K562 (cell line): ENCODE results near the gene SFI1. TPM values are rescaled to one million over a fixed set of nuclear protein-coding genes. Genes with fewer than 3 reads are reported as not detected.

Experiments used
- ATAC-seq: fragments of 200-7000 bp; cut with Tn5 transposase; 3 replicates; pipeline ENCODE4 v1.9.1; 2020; ENCODE audit warnings: moderate library complexity
- BruUV-seq: library from RNA; stranded (reverse); fragments of 400-500 nt; replicated peaks from 2 replicates; lab custom pipeline; 2021; lab: Mats Ljungman, UMichigan
- CTCF ChIA-PET: fragments of 300-600 bp; formaldehyde crosslinking; extraction: SDS; loops from one replicate; lab custom pipeline; 2021; ENCODE audit warnings: low intra/inter-chr PET ratio; lab: Yijun Ruan, JAX
- POLR2A ChIA-PET: fragments of 300-600, 350-650 bp; sonication (Branson Sonifier 250); formaldehyde crosslinking; extraction: SDS; loops from one replicate; lab custom pipeline; 2021; ENCODE audit warnings: antibody characterized with exemption, inconsistent platforms; lab: Yijun Ruan, JAX
- DNase-seq, 4 experiments: peaks; one replicate each; pipeline versions ENCODE4 v3.0.0 to v3.0.0-alpha.2; 2011 to 2018; ENCODE audit warnings: low spot score in 3 of 4, mixed read lengths in 3 of 4; ENCODE audit errors: extremely low read depth in 1 of 4
- FAIRE-seq: peaks from 2 replicates; lab custom pipeline; 2011; peaks lifted over from hg19 to GRCh38; lab: Jason Lieb, UNC
- H2AFZ ChIP-seq: 2 replicates; pipeline ENCODE4 v1.6.0; 2011; ENCODE audit warnings: low read depth, low read length, control low read depth, inconsistent platforms
- H3K27ac ChIP-seq: fragments of 200-600 bp; 3 replicates; pipeline ENCODE4 v1.8.0; 2011; ENCODE audit warnings: low read depth, mild to moderate bottlenecking, control low read depth, inconsistent platforms, low read length, moderate library complexity, mixed read lengths; ENCODE audit errors: extremely low read depth
- H3K27me3 ChIP-seq, 2 experiments: fragments of 300-600 bp in 1 of 2; 2 replicates in 1 of 2; 3 replicates in 1 of 2; pipeline versions ENCODE4 v1.6.0 to v1.8.0; 2011; ENCODE audit warnings: inconsistent platforms in 2 of 2, low read length in 2 of 2, mild to moderate bottlenecking in 1 of 2, mixed read lengths in 1 of 2, moderate library complexity in 1 of 2; ENCODE audit not compliant: control insufficient read depth in 2 of 2, insufficient read depth in 2 of 2
- H3K36me3 ChIP-seq: fragments of 300-600 bp; 3 replicates; pipeline ENCODE4 v1.8.0; 2011; ENCODE audit warnings: mild to moderate bottlenecking, low read length, inconsistent platforms; ENCODE audit not compliant: control insufficient read depth, insufficient read depth
- H3K4me1 ChIP-seq, 2 experiments: fragments of 200-600 bp in 1 of 2; replicated peaks in 1 of 2; 2 replicates in 1 of 2; 3 replicates in 1 of 2; pipeline versions ENCODE4 v1.5.1 to v1.8.0; 2011; ENCODE audit warnings: inconsistent platforms in 2 of 2, low read length in 2 of 2, mild to moderate bottlenecking in 1 of 2, mixed read lengths in 1 of 2, moderate library complexity in 1 of 2; ENCODE audit not compliant: control insufficient read depth in 2 of 2, insufficient read depth in 2 of 2
- H3K4me2 ChIP-seq: 2 replicates; pipeline ENCODE4 v1.6.1; 2011; ENCODE audit warnings: low read length, control low read depth, inconsistent platforms, mixed read lengths; ENCODE audit not compliant: insufficient read depth
- H3K4me3 ChIP-seq: fragments of 200-600 bp; sonication (generic), shearing (Covaris generic); 2 replicates; pipeline ENCODE4 v1.5.1; 2016; ENCODE audit warnings: control low read depth, inconsistent platforms
- H3K79me2 ChIP-seq: fragments of 200-600 bp; 3 replicates; pipeline ENCODE4 v1.8.0; 2011; ENCODE audit warnings: low read length, inconsistent platforms; ENCODE audit not compliant: control insufficient read depth, insufficient read depth
- H3K9ac ChIP-seq, 2 experiments: 2 replicates each; pipeline versions ENCODE4 v1.6.0 to v1.6.1; 2011; ENCODE audit warnings: low read depth in 2 of 2, low read length in 2 of 2, control low read depth in 1 of 2, inconsistent platforms in 1 of 2, mild to moderate bottlenecking in 1 of 2, mixed read lengths in 1 of 2; ENCODE audit not compliant: insufficient read depth in 1 of 2
- H3K9me1 ChIP-seq: one replicate; pipeline ENCODE4 v1.6.0; 2011; ENCODE audit warnings: inconsistent platforms, mild to moderate bottlenecking, low read length, moderate library complexity; ENCODE audit not compliant: control insufficient read depth, insufficient read depth
- H3K9me3 ChIP-seq: replicated peaks from 2 replicates; pipeline ENCODE4 v1.5.1; 2011; ENCODE audit warnings: low read depth, low read length, inconsistent platforms; ENCODE audit not compliant: control insufficient read depth, insufficient read depth
- H4K20me1 ChIP-seq: replicated peaks from 2 replicates; pipeline ENCODE4 v1.6.1; 2011; ENCODE audit warnings: low read length, inconsistent platforms, mixed read lengths; ENCODE audit not compliant: control insufficient read depth, insufficient read depth
- CAMTA2 ChIP-seq: fragments of 250-450 bp; sonication (Bioruptor Pico); conservative IDR thresholded peaks from 2 replicates; pipeline ENCODE4 v1.5.1; 2022
- DNMT1 ChIP-seq: fragments of 450-650 bp; IDR thresholded peaks from 2 replicates; pipeline ENCODE4 v1.6.1; 2016; ENCODE audit warnings: antibody characterized with exemption, mild to moderate bottlenecking
- MAFK ChIP-seq: IDR thresholded peaks from 2 replicates; pipeline ENCODE4 v1.6.1; 2011; ENCODE audit warnings: low read length, improper control_type of control experiment
- PPARD ChIP-seq: fragments of 250-450 bp; sonication (Bioruptor Pico); IDR thresholded peaks from 2 replicates; pipeline ENCODE4 v1.8.0; 2022; ENCODE audit warnings: inconsistent platforms, mild to moderate bottlenecking, moderate library complexity
- RFX1 ChIP-seq: fragments of 450-650 bp; IDR thresholded peaks from 2 replicates; pipeline ENCODE4 v1.6.1; 2016; ENCODE audit warnings: mild to moderate bottlenecking, moderate library complexity
- SNIP1 ChIP-seq: fragments of 450-650 bp; IDR thresholded peaks from 2 replicates; pipeline ENCODE4 v1.7.1; 2017; ENCODE audit warnings: low read depth, mild to moderate bottlenecking
- ZNF384 ChIP-seq: IDR thresholded peaks from 2 replicates; pipeline ENCODE4 v1.6.1; 2012; ENCODE audit warnings: low read depth, low read length, improper control_type of control experiment
- WGBS: fragments of 100-300 bp; shearing (Covaris generic); methylation state at CpG from one replicate; pipeline ENCODE4 v1.1.6; 2016; ENCODE audit warnings: low coverage, mixed read lengths; ENCODE audit not compliant: insufficient coverage; ENCODE audit errors: missing lambda C conversion rate; 5-methylcytosine and 5-hydroxymethylcytosine counted together
- in situ Hi-C: fragments of 300-500 bp; cut with MboI; formaldehyde crosslinking; loops from 4 replicates; pipeline ENCODE4 v1.15.0; 2018; ENCODE audit warnings: inconsistent platforms, mixed read lengths
- intact Hi-C: fragments of 100-400 bp; cut with micrococcal nuclease; formaldehyde crosslinking; loops from 2 replicates; pipeline ENCODE4 v1.14.2; 2022
- polyA plus RNA-seq, 8 experiments: library from polyadenylated mRNA; depleted of rRNA in 4 of 8; stranded (reverse) in 5 of 8; unstranded in 3 of 8; fragments of >200 nt; fragmentation: Nextera tagmentation in 2 of 8; fragmentation: Illumina TruSeq in 1 of 8; extraction: Ambion mirVana in 2 of 8; extraction: Trizol in 1 of 8; gene quantifications; 2 replicates each; pipeline versions ENCODE4 v1.2.1 to v1.2.3, GENCODE V29; 2011 to 2014; ENCODE audit warnings: inconsistent platforms in 1 of 8, missing spikeins in 1 of 8
- total RNA-seq, 7 experiments: library from RNA; depleted of rRNA in 6 of 7; stranded (reverse); fragments of >200 nt in 6 of 7; fragmentation: Illumina TruSeq in 2 of 7; extraction: Trizol in 2 of 7; gene quantifications; 2 replicates each; pipeline versions ENCODE4 v1.2.1 to v1.2.3, GENCODE V29; 2011 to 2021; ENCODE audit warnings: low replicate concordance in 1 of 7
- TF ChIP-seq, protein P1 (sequence below): fragments of 250-450 bp; sonication (Bioruptor Pico); IDR thresholded peaks from 2 replicates; pipeline ENCODE4 v1.9.0; 2021; ENCODE audit warnings: mild to moderate bottlenecking
- TF ChIP-seq, protein P2 (sequence below): fragments of 450-650 bp; formaldehyde crosslinking; IDR thresholded peaks from 2 replicates; pipeline ENCODE4 v1.4.0; 2020; ENCODE audit warnings: mild to moderate bottlenecking, moderate library complexity

The SFI1 gene
- total and polyA plus RNA-seq, 9 of the 15 experiments (the other 6 are each of a cell fraction or from before 2014, with no cell fraction given) = 3.0 to 25.6 (median 14.1) TPM

DNA sequence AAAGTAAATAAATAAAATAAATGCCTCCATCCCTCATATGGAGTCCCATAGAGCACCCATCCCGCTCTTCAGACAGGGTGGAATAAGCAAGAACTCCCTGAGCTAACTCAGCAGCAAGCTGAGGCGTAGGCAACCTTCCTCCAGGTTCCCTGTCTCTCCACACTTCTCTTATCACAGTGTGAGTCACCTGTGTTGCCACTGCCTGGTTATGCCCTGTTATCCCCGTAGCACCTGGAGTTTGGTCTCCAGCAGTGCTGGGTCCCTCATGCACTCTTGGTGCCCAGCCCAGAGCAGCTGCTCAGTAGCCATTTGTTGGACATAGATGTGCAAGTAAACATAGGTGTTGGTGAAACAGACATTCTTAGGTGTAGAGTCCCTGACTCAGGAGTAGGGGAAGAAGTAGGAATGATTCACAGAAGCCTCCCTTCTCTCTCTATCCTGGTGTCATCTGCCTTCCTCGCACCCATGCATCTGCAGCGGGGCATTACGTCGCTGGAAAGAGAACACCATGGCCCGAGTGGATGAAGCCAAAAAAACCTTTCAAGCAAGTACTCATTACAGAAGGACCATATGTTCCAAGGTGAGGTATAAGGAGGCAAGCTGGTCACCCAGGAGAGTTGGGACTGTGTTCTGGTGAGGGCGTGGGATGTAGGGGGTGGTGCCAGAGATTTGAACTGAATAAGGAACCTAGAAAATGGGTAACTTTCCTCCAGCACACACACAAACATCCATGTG lies 109.7 kb downstream of the SFI1 start:
- H3K27ac ChIP-seq = no peak overlapping the region
- peaks cover 8% of the 10 kb centered on the region for H3K9me1 ChIP-seq
- H3K4me3 ChIP-seq = no peak overlapping the region
- H3K9ac ChIP-seq = no peak overlapping the region
- peaks cover 21 to 33% of the 10 kb centered on the region in 2 experiments; a peak in 4 of 5 replicates for H3K4me1 ChIP-seq
- in situ Hi-C loops (no loop called here), intact Hi-C loops (no loop called here)
- H3K79me2 ChIP-seq = no peaks in the 10 kb centered on the region
- ATAC-seq = no peak
- H3K9me3 ChIP-seq = no peaks in the 10 kb centered on the region
- no peak overlapping the region for H3K4me2 ChIP-seq
- H3K27me3 ChIP-seq = no peaks in the 10 kb centered on the region
- no peak overlapping the region for H2AFZ ChIP-seq
- peaks cover 20% of the 10 kb centered on the region; the same call in 2 of the 3 replicates for H3K36me3 ChIP-seq
- TF ChIP-seq DNMT1 (no peak), SNIP1 (no peak), MAFK (no peak), PPARD (no peak), ZNF384 (no peak), CAMTA2 (CRISPR knock-in tag) (no peak), RFX1 (no peak)
- TF ChIP-seq, protein P1, sequence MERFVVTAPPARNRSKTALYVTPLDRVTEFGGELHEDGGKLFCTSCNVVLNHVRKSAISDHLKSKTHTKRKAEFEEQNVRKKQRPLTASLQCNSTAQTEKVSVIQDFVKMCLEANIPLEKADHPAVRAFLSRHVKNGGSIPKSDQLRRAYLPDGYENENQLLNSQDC (CRISPR knock-in tag) = no peak
- TF ChIP-seq, protein P2, sequence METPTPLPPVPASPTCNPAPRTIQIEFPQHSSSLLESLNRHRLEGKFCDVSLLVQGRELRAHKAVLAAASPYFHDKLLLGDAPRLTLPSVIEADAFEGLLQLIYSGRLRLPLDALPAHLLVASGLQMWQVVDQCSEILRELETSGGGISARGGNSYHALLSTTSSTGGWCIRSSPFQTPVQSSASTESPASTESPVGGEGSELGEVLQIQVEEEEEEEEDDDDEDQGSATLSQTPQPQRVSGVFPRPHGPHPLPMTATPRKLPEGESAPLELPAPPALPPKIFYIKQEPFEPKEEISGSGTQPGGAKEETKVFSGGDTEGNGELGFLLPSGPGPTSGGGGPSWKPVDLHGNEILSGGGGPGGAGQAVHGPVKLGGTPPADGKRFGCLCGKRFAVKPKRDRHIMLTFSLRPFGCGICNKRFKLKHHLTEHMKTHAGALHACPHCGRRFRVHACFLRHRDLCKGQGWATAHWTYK (CRISPR knock-in tag) = no peak
- TF ChIP-seq, all 486 proteins: peak for 0
- DNase-seq (no peak), FAIRE-seq (no peak)
- CTCF ChIA-PET = no interaction called here
- POLR2A ChIA-PET = interaction anchor here (0.7 to 1.8 kb wide), 3 partner anchors 13 to 70 kb away, joined by 3 to 4 read pairs (median 3); no protein-coding TSS in a partner anchor
- no TSS peak for BruUV-seq
- 84% methylated on average over 9 of the region's 9 CpGs for WGBS
- no peaks in the 10 kb centered on the region for H4K20me1 ChIP-seq
